ELR (cell line): ENCODE measurements around the gene PRKG1.
A peak's percentile ranks its signal among the peaks of the same experiment; 100 is the strongest.
"Not testable (repeated sequence)": the region's sequence is repeated elsewhere in the genome, so short reads cannot be mapped to it uniquely, and the experiment has no call there.

Source experiments
- DNase-seq: peaks from one replicate; pipeline ENCODE4 v3.0.0-alpha.2; 2015; ENCODE audit warnings: low read depth

Gene PRKG1

GRCh38 chr10:51117053-51117660 is 42.9 kb downstream of the PRKG1 start:
- DNase-seq: no peak

GRCh38 chr10:51117794-51118193 is 43.5 kb downstream of the PRKG1 start:
- no peak for DNase-seq

- no peak for DNase-seq
Measured at GRCh38 chr10:51119441-51119840, 45.2 kb downstream of the PRKG1 start.

- no peak for DNase-seq
Measured at GRCh38 chr10:51121861-51122260, 47.6 kb downstream of the PRKG1 start.

- no peak for DNase-seq
Measured at GRCh38 chr10:51124852-51125251, 50.6 kb downstream of the PRKG1 start.

- no peak for DNase-seq
Measured at GRCh38 chr10:51125518-51125917, 51.2 kb downstream of the PRKG1 start.

- no peak for DNase-seq
Measured at GRCh38 chr10:51129946-51130544, 55.8 kb downstream of the PRKG1 start.

GRCh38 chr10:51137756-51138529 is 63.7 kb downstream of the PRKG1 start:
- peak; percentile 69 for DNase-seq

- DNase-seq: peak; percentile 37
Measured at GRCh38 chr10:51139176-51139575, 64.9 kb downstream of the PRKG1 start.

GRCh38 chr10:51141010-51141409 is 66.7 kb downstream of the PRKG1 start:
- DNase-seq: no peak

- no peak for DNase-seq
Measured at GRCh38 chr10:51144161-51144781, 70.0 kb downstream of the PRKG1 start.

GRCh38 chr10:51145375-51145774 is 71.1 kb downstream of the PRKG1 start:
- DNase-seq: no peak

GRCh38 chr10:51147644-51148399 is 73.5 kb downstream of the PRKG1 start:
- no peak for DNase-seq

- DNase-seq: peak; percentile 38
Measured at GRCh38 chr10:51156926-51157325, 82.6 kb downstream of the PRKG1 start.

- DNase-seq: no peak
Measured at GRCh38 chr10:51158832-51159231, 84.5 kb downstream of the PRKG1 start.

- no peak for DNase-seq
Measured at GRCh38 chr10:51159841-51160240, 85.6 kb downstream of the PRKG1 start.

- no peak for DNase-seq
Measured at GRCh38 chr10:51162002-51162401, 87.7 kb downstream of the PRKG1 start.

GRCh38 chr10:51163380-51164049 is 89.2 kb downstream of the PRKG1 start:
- not testable (repeated sequence) for DNase-seq

GRCh38 chr10:51168086-51168815 is 94.0 kb downstream of the PRKG1 start:
- DNase-seq: no peak

- no peak for DNase-seq
Measured at GRCh38 chr10:51169111-51169510, 94.8 kb downstream of the PRKG1 start.
